ENCODE data around the gene ACSL3.

Gene ACSL3

DNA sequence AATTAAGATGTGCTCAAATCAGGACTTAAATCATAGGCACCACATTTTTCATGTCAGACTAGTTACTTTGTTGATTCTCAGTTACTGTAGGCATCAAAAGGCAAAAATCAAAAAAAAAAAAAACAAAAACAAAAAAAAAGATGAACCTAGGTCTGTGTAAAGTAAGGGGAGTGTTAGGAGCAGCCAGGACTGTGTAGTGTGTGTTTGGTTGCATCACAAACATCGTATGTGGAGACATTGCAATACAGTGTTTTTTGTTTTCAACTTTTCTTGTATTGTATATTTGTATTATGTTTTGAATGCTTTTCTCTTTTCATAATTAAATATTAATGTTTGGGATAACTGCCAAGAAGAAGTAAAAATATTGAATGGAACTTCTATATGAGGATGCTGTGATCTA is 82.1 kb downstream of the ACSL3 start:
- H2AFZ ChIP-seq (ENCODE audit: low read length) = no peak overlapping the region
- no peak for TF ChIP-seq EZH2 (IDR thresholded peaks at IDR 0.05; ENCODE audit: borderline replicate concordance, low read length)
- TF ChIP-seq, protein P1, sequence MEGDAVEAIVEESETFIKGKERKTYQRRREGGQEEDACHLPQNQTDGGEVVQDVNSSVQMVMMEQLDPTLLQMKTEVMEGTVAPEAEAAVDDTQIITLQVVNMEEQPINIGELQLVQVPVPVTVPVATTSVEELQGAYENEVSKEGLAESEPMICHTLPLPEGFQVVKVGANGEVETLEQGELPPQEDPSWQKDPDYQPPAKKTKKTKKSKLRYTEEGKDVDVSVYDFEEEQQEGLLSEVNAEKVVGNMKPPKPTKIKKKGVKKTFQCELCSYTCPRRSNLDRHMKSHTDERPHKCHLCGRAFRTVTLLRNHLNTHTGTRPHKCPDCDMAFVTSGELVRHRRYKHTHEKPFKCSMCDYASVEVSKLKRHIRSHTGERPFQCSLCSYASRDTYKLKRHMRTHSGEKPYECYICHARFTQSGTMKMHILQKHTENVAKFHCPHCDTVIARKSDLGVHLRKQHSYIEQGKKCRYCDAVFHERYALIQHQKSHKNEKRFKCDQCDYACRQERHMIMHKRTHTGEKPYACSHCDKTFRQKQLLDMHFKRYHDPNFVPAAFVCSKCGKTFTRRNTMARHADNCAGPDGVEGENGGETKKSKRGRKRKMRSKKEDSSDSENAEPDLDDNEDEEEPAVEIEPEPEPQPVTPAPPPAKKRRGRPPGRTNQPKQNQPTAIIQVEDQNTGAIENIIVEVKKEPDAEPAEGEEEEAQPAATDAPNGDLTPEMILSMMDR (IDR thresholded peaks at IDR 0.05; ENCODE audit: low read length) = no peak
- no peak overlapping the region for H3K4me3 ChIP-seq (ENCODE audit: low read depth, low read length, poor library complexity, severe bottlenecking)
- no peak overlapping the region for H3K27ac ChIP-seq (ENCODE audit: low read depth, low read length, poor library complexity, severe bottlenecking)
- no peaks in the 10 kb centered on the region for H3K4me1 ChIP-seq (ENCODE audit: insufficient read depth, low read length, severe bottlenecking)
- H3K79me2 ChIP-seq (ENCODE audit: insufficient read depth, low read length) = no peaks in the 10 kb centered on the region
- H3K9ac ChIP-seq (ENCODE audit: low read length) = no peak overlapping the region
- H3K9me3 ChIP-seq (ENCODE audit: low read length) = peaks cover 7% of the 10 kb centered on the region
- no peaks in the 10 kb centered on the region; the same call in 1 of the 2 replicates for H3F3A ChIP-seq (ENCODE audit: insufficient read depth, low read length)
- H4K20me1 ChIP-seq (ENCODE audit: insufficient read depth, low read length) = no peaks in the 10 kb centered on the region
- no peaks in the 10 kb centered on the region for H3K9me2 ChIP-seq (ENCODE audit: low read depth, low read length)
- H3K36me3 ChIP-seq (ENCODE audit: insufficient read depth, low read length) = peaks cover 18% of the 10 kb centered on the region
- H3K4me2 ChIP-seq (ENCODE audit: low read length) = no peak overlapping the region
- H3K27me3 ChIP-seq (ENCODE audit: insufficient read depth, low read length) = no peaks in the 10 kb centered on the region

DNA sequence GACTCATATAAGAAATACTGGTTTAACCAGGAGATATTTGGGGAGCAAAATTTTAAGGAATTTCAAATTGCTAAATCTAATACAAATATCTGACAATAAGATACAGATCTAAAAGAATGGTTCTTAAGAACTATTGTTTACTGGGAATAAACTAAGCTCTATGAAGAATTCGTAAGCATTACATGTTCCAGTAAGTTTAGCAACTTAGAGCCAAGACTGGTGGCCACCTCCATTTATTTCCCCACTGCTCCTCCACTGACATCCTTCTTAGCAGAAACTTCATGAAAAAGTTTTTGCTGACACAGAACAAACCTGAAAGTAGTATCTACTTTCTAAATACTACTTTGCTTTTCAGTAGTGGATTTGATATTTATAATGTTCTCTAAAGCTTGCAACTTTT is 83.0 kb downstream of the ACSL3 start:
- TF ChIP-seq, protein P1 (IDR thresholded peaks at IDR 0.05; ENCODE audit: low read length) = no peak
- TF ChIP-seq EZH2 (IDR thresholded peaks at IDR 0.05; ENCODE audit: borderline replicate concordance, low read length) = no peak
- Histone ChIP-seq H2AFZ (ENCODE audit: low read length) (no peak overlapping the region), H3K4me3 (ENCODE audit: low read depth, low read length, poor library complexity, severe bottlenecking) (no peak overlapping the region), H3K36me3 (ENCODE audit: insufficient read depth, low read length) (peaks cover 9% of the 10 kb centered on the region; the same call in 1 of the 2 replicates), H3K27ac (ENCODE audit: low read depth, low read length, poor library complexity, severe bottlenecking) (no peak overlapping the region), H3K9ac (ENCODE audit: low read length) (no peak overlapping the region), H3K4me1 (ENCODE audit: insufficient read depth, low read length, severe bottlenecking) (no peaks in the 10 kb centered on the region), H3K9me2 (ENCODE audit: low read depth, low read length) (no peaks in the 10 kb centered on the region), H3F3A (ENCODE audit: insufficient read depth, low read length) (no peaks in the 10 kb centered on the region), H3K27me3 (ENCODE audit: insufficient read depth, low read length) (no peaks in the 10 kb centered on the region), H3K4me2 (ENCODE audit: low read length) (no peak overlapping the region), H4K20me1 (ENCODE audit: insufficient read depth, low read length) (no peaks in the 10 kb centered on the region), H3K79me2 (ENCODE audit: insufficient read depth, low read length) (no peaks in the 10 kb centered on the region), H3K9me3 (ENCODE audit: low read length) (no peaks in the 10 kb centered on the region)

DNA sequence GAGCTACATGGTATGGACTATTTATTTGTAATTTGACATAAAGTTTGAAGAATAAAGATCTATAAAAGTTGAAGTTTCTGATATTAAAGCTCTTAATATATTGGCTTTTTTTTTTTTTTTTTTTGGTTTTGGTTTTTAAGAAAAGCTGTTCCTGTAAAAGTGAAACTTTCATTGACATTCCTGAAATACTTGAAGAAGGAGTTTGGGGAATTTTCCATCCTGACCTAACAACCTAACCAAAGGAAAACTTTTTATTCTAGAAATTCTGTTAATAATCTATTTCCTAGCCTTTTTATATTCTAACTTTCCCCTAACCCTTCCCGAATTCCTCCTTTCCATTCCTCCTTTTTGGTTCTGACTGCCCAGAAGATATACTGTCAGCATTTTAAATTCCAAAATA is 83.7 kb downstream of the ACSL3 start:
- no peak for TF ChIP-seq EZH2 (IDR thresholded peaks at IDR 0.05; ENCODE audit: borderline replicate concordance, low read length)
- TF ChIP-seq, protein P1 (IDR thresholded peaks at IDR 0.05; ENCODE audit: low read length) = no peak
- H3K4me3 ChIP-seq (ENCODE audit: low read depth, low read length, poor library complexity, severe bottlenecking) = no peak overlapping the region
- H3K9me3 ChIP-seq (ENCODE audit: low read length) = no peaks in the 10 kb centered on the region
- no peak overlapping the region for H2AFZ ChIP-seq (ENCODE audit: low read length)
- no peaks in the 10 kb centered on the region for H3K9me2 ChIP-seq (ENCODE audit: low read depth, low read length)
- H3K79me2 ChIP-seq (ENCODE audit: insufficient read depth, low read length) = no peaks in the 10 kb centered on the region
- H3K4me1 ChIP-seq (ENCODE audit: insufficient read depth, low read length, severe bottlenecking) = no peaks in the 10 kb centered on the region
- peaks cover 7% of the 10 kb centered on the region; the same call in 1 of the 2 replicates for H3K36me3 ChIP-seq (ENCODE audit: insufficient read depth, low read length)
- H3K27ac ChIP-seq (ENCODE audit: low read depth, low read length, poor library complexity, severe bottlenecking) = no peak overlapping the region
- no peaks in the 10 kb centered on the region for H3K27me3 ChIP-seq (ENCODE audit: insufficient read depth, low read length)
- no peak overlapping the region for H3K4me2 ChIP-seq (ENCODE audit: low read length)
- no peaks in the 10 kb centered on the region for H4K20me1 ChIP-seq (ENCODE audit: insufficient read depth, low read length)
- H3K9ac ChIP-seq (ENCODE audit: low read length) = no peak overlapping the region
- H3F3A ChIP-seq (ENCODE audit: insufficient read depth, low read length) = no peaks in the 10 kb centered on the region
